DND-41 (cell line): Measurements from ENCODE around the gene PCK1.

Experiments
- CTCF ChIP-seq: IDR thresholded peaks from 2 replicates; pipeline ENCODE4 v1.5.1; 2012; ENCODE audit warnings: borderline replicate concordance, low read length, moderate library complexity, mild to moderate bottlenecking; ENCODE audit not compliant: poor library complexity, severe bottlenecking; ENCODE audit errors: extremely low read depth
- EZH2 ChIP-seq: IDR thresholded peaks from 3 replicates; pipeline ENCODE4 v1.6.1; 2012; ENCODE audit warnings: borderline replicate concordance, low read depth, mild to moderate bottlenecking, moderate library complexity, low read length, inconsistent platforms; ENCODE audit not compliant: severe bottlenecking

GRCh38 chr20:57522380-57523140 lies 38.4 kb upstream of the PCK1 start:
- no peak for TF ChIP-seq EZH2
- no peak for TF ChIP-seq CTCF
